ENCODE results near the gene AP1G2.

GRCh38 chr14:23602181-23603095 is 34.8 kb upstream of the AP1G2 start:
- TF ChIP-seq POLR2AphosphoS5 (IDR thresholded peaks at IDR 0.05; ENCODE audit: low read depth, low read length) (no peak), POLR2A (IDR thresholded peaks at IDR 0.05; ENCODE audit: low read depth, low read length) (no peak)

Measured in GM12891 (cell line).